Activated T-helper 1 cell treated with Interleukin-2 at 50 U/mL for 16 hours (primary cell): ENCODE measurements around the gene MVK.

ENCODE experiments used
- DNase-seq: peaks from one replicate; pipeline ENCODE4 v3.0.0-alpha.2; 2020; ENCODE audit warnings: low read depth

MVK gene

GRCh38 chr12:109567296-109567695, 6.3 kb upstream of the MVK start:
- DNase-seq = no peak

- DNase-seq = no peak
Measured at GRCh38 chr12:109567967-109568366, 5.6 kb upstream of the MVK start.

GRCh38 chr12:109568486-109568885, 5.1 kb upstream of the MVK start:
- DNase-seq = no peak

- no peak for DNase-seq
Measured at GRCh38 chr12:109571773-109572505, 1.7 kb upstream of the MVK start.

GRCh38 chr12:109572506-109572845, 1.1 kb upstream of the MVK start:
- DNase-seq = no peak

- no peak for DNase-seq
Measured at GRCh38 chr12:109573914-109574244, 285 bp downstream of the MVK start.

- no peak for DNase-seq
Measured at GRCh38 chr12:109575683-109576082, 2.1 kb downstream of the MVK start.

- DNase-seq = no peak
Measured at GRCh38 chr12:109577311-109577710, 3.7 kb downstream of the MVK start.

- no peak for DNase-seq
Measured at GRCh38 chr12:109578330-109578927, 4.8 kb downstream of the MVK start.

- DNase-seq = no peak
Measured at GRCh38 chr12:109579639-109580038, 6.0 kb downstream of the MVK start.

GRCh38 chr12:109580272-109580671, 6.7 kb downstream of the MVK start:
- DNase-seq = no peak

- no peak for DNase-seq
Measured at GRCh38 chr12:109580684-109581333, 7.2 kb downstream of the MVK start.

- DNase-seq = no peak
Measured at GRCh38 chr12:109581334-109581691, 7.7 kb downstream of the MVK start.

- no peak for DNase-seq
Measured at GRCh38 chr12:109581856-109582255, 8.3 kb downstream of the MVK start.

- DNase-seq = no peak
Measured at GRCh38 chr12:109582636-109583035, 9.0 kb downstream of the MVK start.

- no peak for DNase-seq
Measured at GRCh38 chr12:109583733-109584132, 10.1 kb downstream of the MVK start.

- no peak for DNase-seq
Measured at GRCh38 chr12:109586385-109587296, 13.0 kb downstream of the MVK start.

GRCh38 chr12:109587921-109588320, 14.3 kb downstream of the MVK start:
- DNase-seq = no peak

- DNase-seq = no peak
Measured at GRCh38 chr12:109588461-109589239, 15.1 kb downstream of the MVK start.

- no peak for DNase-seq
Measured at GRCh38 chr12:109589240-109589590, 15.6 kb downstream of the MVK start.

GRCh38 chr12:109589691-109590245, 16.2 kb downstream of the MVK start:
- no peak for DNase-seq

- DNase-seq = no peak
Measured at GRCh38 chr12:109590566-109590965, 17.0 kb downstream of the MVK start.
